Stomach (tissue), 9 donors: ENCODE results near the gene ACP6. TPM values are rescaled to one million over a fixed set of nuclear protein-coding genes. Genes with fewer than 3 reads are reported as not detected.
"Not testable (repeated sequence)": the region's sequence is repeated elsewhere in the genome, so short reads cannot be mapped to it uniquely, and the experiment has no call there.

Source experiments
- DNase-seq, 2 donors: peaks; one replicate each; pipeline versions ENCODE4 v3.0.0 to v3.0.0-alpha.2; 2013 to 2019
- H3K27ac ChIP-seq, 5 donors: fragments of 200-600 bp in 4 of 5; sonication (generic) in 4 of 5; one replicate each; pipeline ENCODE4 v1.5.1; 2013 to 2019; ENCODE audit warnings: mild to moderate bottlenecking in 1 of 5, moderate library complexity in 1 of 5
- H3K27me3 ChIP-seq, 3 donors: fragments of 200-600 bp; sonication (generic); one replicate each; pipeline ENCODE4 v1.5.1; 2017 to 2019; ENCODE audit warnings: mixed run types in 1 of 3
- H3K36me3 ChIP-seq, 4 donors: fragments of 200-600 bp; sonication (generic); 1 replicate in 3 of 4; 2 replicates in 1 of 4; pipeline ENCODE4 v1.5.1; 2016 to 2019
- H3K4me1 ChIP-seq, 4 donors: fragments of 200-600 bp; sonication (generic); one replicate each; pipeline ENCODE4 v1.5.1; 2016 to 2019
- H3K4me3 ChIP-seq, 4 donors: fragments of 200-600 bp; sonication (generic) in 3 of 4; one replicate each; pipeline ENCODE4 v1.5.1; 2016 to 2019; ENCODE audit warnings: mild to moderate bottlenecking in 1 of 4
- H3K9me3 ChIP-seq, 4 donors: fragments of 200-600 bp; sonication (generic); one replicate each; pipeline ENCODE4 v1.5.1; 2016 to 2019
- CTCF ChIP-seq, 7 experiments: fragments of 450-650 bp in 4 of 7; fragments of 200-600 bp in 3 of 7; sonication (generic) in 3 of 7; IDR thresholded peaks; one replicate each; pipeline ENCODE4 v1.5.1; 2016 to 2019; ENCODE audit warnings: antibody characterized with exemption in 7 of 7, control low read depth in 2 of 7, mild to moderate bottlenecking in 1 of 7
- EP300 ChIP-seq: sonication (generic); formaldehyde crosslinking; IDR thresholded peaks from one replicate; pipeline ENCODE4 v1.6.1; 2017; ENCODE audit warnings: antibody characterized with exemption
- POLR2A ChIP-seq, 4 donors: fragments of 450-650 bp; IDR thresholded peaks; one replicate each; pipeline ENCODE4 v1.6.1; 2016; ENCODE audit warnings: antibody characterized with exemption in 4 of 4, control low read depth in 2 of 4, mild to moderate bottlenecking in 1 of 4, moderate library complexity in 1 of 4
- POLR2AphosphoS5 ChIP-seq, 3 donors: sonication (generic); formaldehyde crosslinking; IDR thresholded peaks; one replicate each; pipeline ENCODE4 v1.6.1; 2016; ENCODE audit warnings: antibody characterized with exemption in 3 of 3
- WGBS, 5 donors: extraction: QIAGEN DNeasy Blood & Tissue Kit in 3 of 5; methylation state at CpG; one replicate each; pipeline versions ENCODE4 v1.1.5 to v1.1.7; 2013 to 2018; 5-methylcytosine and 5-hydroxymethylcytosine counted together
- intact Hi-C: fragments of 100-400 bp; cut with DNase I; formaldehyde crosslinking; loops from one replicate; pipeline ENCODE4 v1.15.1; 2023; ENCODE audit warnings: low total_unique reads
- polyA plus RNA-seq, 3 donors: library from polyadenylated mRNA; stranded (reverse); fragments of 200-250 nt; gene quantifications; one replicate each; pipeline ENCODE4 v1.2.3, GENCODE V29; 2013
- total RNA-seq, 5 donors: library from RNA; depleted of rRNA; stranded (reverse); fragments of >200 nt; gene quantifications; one replicate each; pipeline versions ENCODE4 v1.1.0 to v1.2.3, GENCODE V29; 2014 to 2016
- donor health status: healthy with polysubstance abuse.
- donor health status: Bipolar disorder and iron deficiency.
- donor health status: healthy.

Gene ACP6
- total and polyA plus RNA-seq, 8 donors, result 3.5 to 55.9 (median 20.0) TPM

- Histone ChIP-seq H3K4me3 (no peak overlapping the region), H3K4me1 (peaks cover 0 to 5% (median 2%) of the 10 kb centered on the region in 4 donors), H3K27me3 (no peaks in the 10 kb centered on the region), H3K36me3 (peaks cover 31 to 92% (median 85%) of the 10 kb centered on the region in 4 donors), H3K27ac (no peak overlapping the region), H3K9me3 (no peaks in the 10 kb centered on the region)
- WGBS, 5 donors, result 56 to 75% (median 67%) methylated on average over 8 to 12 of the region's 12 CpGs
- DNase-seq, result no peak
- no peak for TF ChIP-seq EP300
- no peak for TF ChIP-seq CTCF (IDR thresholded peaks at IDR 0.05)
- no peak for TF ChIP-seq POLR2A (IDR thresholded peaks at IDR 0.05)
- no peak for TF ChIP-seq POLR2AphosphoS5 (IDR thresholded peaks at IDR 0.05)
- intact Hi-C loops, result loop anchor here (10.0 kb wide), 1 partner anchor 106 kb away; no protein-coding TSS in a partner anchor
Observed at GRCh38 chr1:147620543-147620942, 49.8 kb downstream of the ACP6 start.

GRCh38 chr1:147619741-147620140 is 50.6 kb downstream of the ACP6 start:
- Histone ChIP-seq H3K27me3 (no peaks in the 10 kb centered on the region), H3K36me3 (peaks cover 34 to 98% (median 92%) of the 10 kb centered on the region in 4 donors), H3K27ac (no peak overlapping the region), H3K9me3 (no peaks in the 10 kb centered on the region), H3K4me1 (no peaks in the 10 kb centered on the region), H3K4me3 (no peak overlapping the region)
- 92 to 93% (median 93%) methylated on average over 4 to 7 of the region's 7 CpGs for WGBS, 5 donors
- intact Hi-C loops, result loop anchor here (10.0 kb wide), 1 partner anchor 105 kb away; no protein-coding TSS in a partner anchor
- no peak for TF ChIP-seq EP300
- TF ChIP-seq CTCF (IDR thresholded peaks at IDR 0.05), result no peak
- no peak for TF ChIP-seq POLR2AphosphoS5 (IDR thresholded peaks at IDR 0.05)
- TF ChIP-seq POLR2A (IDR thresholded peaks at IDR 0.05), result no peak
- DNase-seq, result no peak

- H3K9me3 ChIP-seq, result no peaks in the 10 kb centered on the region
- no peak overlapping the region for H3K4me3 ChIP-seq
- no peak for TF ChIP-seq EP300
- no peak for TF ChIP-seq POLR2AphosphoS5 (IDR thresholded peaks at IDR 0.05)
- no peak for TF ChIP-seq POLR2A (IDR thresholded peaks at IDR 0.05)
- TF ChIP-seq CTCF (IDR thresholded peaks at IDR 0.05), result no peak
- H3K27ac ChIP-seq, result no peak overlapping the region
- no peaks in the 10 kb centered on the region for H3K4me1 ChIP-seq
- DNase-seq, result no peak
- intact Hi-C loops, result no loop called here
- peaks cover 31 to 98% (median 91%) of the 10 kb centered on the region in 4 donors for H3K36me3 ChIP-seq
- no peaks in the 10 kb centered on the region for H3K27me3 ChIP-seq
- WGBS, 5 donors, result 86 to 95% (median 94%) methylated on average over 8 of the region's 8 CpGs
Observed at GRCh38 chr1:147618771-147619170, 51.6 kb downstream of the ACP6 start.

- intact Hi-C loops, result no loop called here
Observed at GRCh38 chr1:147618077-147618569, 52.2 kb downstream of the ACP6 start.

GRCh38 chr1:147614966-147615365 is 55.4 kb downstream of the ACP6 start:
- peaks cover 0 to 26% (median 5%) of the 10 kb centered on the region in 4 donors for H3K4me1 ChIP-seq
- WGBS, 5 donors, result 91 to 99% (median 97%) methylated on average over 4 of the region's 4 CpGs

More at GRCh38 chr1:147618077-147618569, 52.2 kb downstream of the ACP6 start:
- H3K27ac ChIP-seq, result peak overlapping the region in 1 of 5 donors; percentile 31
- H3K27me3 ChIP-seq, result no peaks in the 10 kb centered on the region
- peaks cover 0 to 4% (median 0%) of the 10 kb centered on the region in 4 donors for H3K4me1 ChIP-seq
- no peak for DNase-seq
- peaks cover 33 to 98% (median 94%) of the 10 kb centered on the region in 4 donors for H3K36me3 ChIP-seq
- WGBS, 5 donors, result 52 to 68% (median 61%) methylated on average over 4 of the region's 4 CpGs
- TF ChIP-seq POLR2A (IDR thresholded peaks at IDR 0.05), result no peak
- TF ChIP-seq EP300, result no peak
- no peak for TF ChIP-seq CTCF (IDR thresholded peaks at IDR 0.05)
- no peak for TF ChIP-seq POLR2AphosphoS5 (IDR thresholded peaks at IDR 0.05)
- no peaks in the 10 kb centered on the region for H3K9me3 ChIP-seq
- no peak overlapping the region for H3K4me3 ChIP-seq

More at GRCh38 chr1:147614966-147615365, 55.4 kb downstream of the ACP6 start:
- DNase-seq, intact Hi-C loops, H3K4me3 ChIP-seq, H3K27me3 ChIP-seq, H3K9me3 ChIP-seq, H3K27ac ChIP-seq: not testable (repeated sequence)
- H3K36me3 ChIP-seq, result peaks cover 37 to 89% (median 87%) of the 10 kb centered on the region in 4 donors
